Neural cell (in vitro differentiated cells): ENCODE measurements around the gene PRG2.
"Not testable (repeated sequence)": the region's sequence is repeated elsewhere in the genome, so short reads cannot be mapped to it uniquely, and the experiment has no call there.

Source experiments
- EP300 ChIP-seq: fragments of 450-650 bp; conservative IDR thresholded peaks from 2 replicates; pipeline ENCODE4 v1.6.1; 2014; ENCODE audit warnings: antibody characterized with exemption, mild to moderate bottlenecking, moderate library complexity; ENCODE audit not compliant: poor library complexity, severe bottlenecking
- EZH2 ChIP-seq: fragments of 200-600, 300-800 bp; shearing (Covaris generic), sonication (generic); IDR thresholded peaks from 2 replicates; pipeline ENCODE4 v1.6.1; 2014; ENCODE audit warnings: antibody characterized with exemption, low read length, borderline replicate concordance, mild to moderate bottlenecking; ENCODE audit not compliant: insufficient read depth, poor library complexity, severe bottlenecking
- POLR2AphosphoS5 ChIP-seq: IDR thresholded peaks from 2 replicates; pipeline ENCODE4 v1.6.1; 2012
- SMC3 ChIP-seq: fragments of 450-650 bp; conservative IDR thresholded peaks from 2 replicates; pipeline ENCODE4 v1.6.1; 2014; ENCODE audit warnings: antibody characterized with exemption, mild to moderate bottlenecking, moderate library complexity; ENCODE audit not compliant: poor library complexity
- TAF1 ChIP-seq: IDR thresholded peaks from 2 replicates; pipeline ENCODE4 v1.6.1; 2012; ENCODE audit warnings: low read depth
- TF ChIP-seq, protein P1 (sequence below): fragments of 450-650 bp; IDR thresholded peaks from 2 replicates; pipeline ENCODE4 v1.5.1; 2014; ENCODE audit warnings: antibody characterized with exemption, mild to moderate bottlenecking, moderate library complexity; ENCODE audit not compliant: poor library complexity, severe bottlenecking
- TF ChIP-seq, protein P2 (sequence below): IDR thresholded peaks from 2 replicates; pipeline ENCODE4 v1.6.1; 2012; ENCODE audit warnings: borderline replicate concordance

DNA sequence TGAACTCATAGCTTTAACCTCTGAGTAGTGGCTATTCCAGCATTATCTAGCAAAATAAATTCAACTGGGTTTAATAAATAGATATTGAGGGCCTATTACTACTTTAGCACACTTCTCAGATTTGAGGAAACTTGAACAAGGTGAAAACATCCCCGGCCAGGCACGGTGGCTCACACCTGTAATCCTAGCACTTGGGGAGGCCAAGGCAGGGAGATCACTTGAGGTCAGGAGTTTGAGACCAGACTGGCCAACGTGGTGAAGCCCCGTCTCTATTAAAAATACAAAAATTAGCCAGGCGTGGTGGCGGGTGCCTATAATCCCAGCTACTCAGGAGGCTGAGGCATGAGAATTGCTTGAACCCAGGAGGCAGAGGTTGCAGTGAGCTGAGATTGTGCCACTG, 53.6 kb downstream of the PRG2 start:
- TF ChIP-seq EZH2, SMC3, EP300, TAF1, POLR2AphosphoS5: not testable (repeated sequence)
- TF ChIP-seq, protein P1, sequence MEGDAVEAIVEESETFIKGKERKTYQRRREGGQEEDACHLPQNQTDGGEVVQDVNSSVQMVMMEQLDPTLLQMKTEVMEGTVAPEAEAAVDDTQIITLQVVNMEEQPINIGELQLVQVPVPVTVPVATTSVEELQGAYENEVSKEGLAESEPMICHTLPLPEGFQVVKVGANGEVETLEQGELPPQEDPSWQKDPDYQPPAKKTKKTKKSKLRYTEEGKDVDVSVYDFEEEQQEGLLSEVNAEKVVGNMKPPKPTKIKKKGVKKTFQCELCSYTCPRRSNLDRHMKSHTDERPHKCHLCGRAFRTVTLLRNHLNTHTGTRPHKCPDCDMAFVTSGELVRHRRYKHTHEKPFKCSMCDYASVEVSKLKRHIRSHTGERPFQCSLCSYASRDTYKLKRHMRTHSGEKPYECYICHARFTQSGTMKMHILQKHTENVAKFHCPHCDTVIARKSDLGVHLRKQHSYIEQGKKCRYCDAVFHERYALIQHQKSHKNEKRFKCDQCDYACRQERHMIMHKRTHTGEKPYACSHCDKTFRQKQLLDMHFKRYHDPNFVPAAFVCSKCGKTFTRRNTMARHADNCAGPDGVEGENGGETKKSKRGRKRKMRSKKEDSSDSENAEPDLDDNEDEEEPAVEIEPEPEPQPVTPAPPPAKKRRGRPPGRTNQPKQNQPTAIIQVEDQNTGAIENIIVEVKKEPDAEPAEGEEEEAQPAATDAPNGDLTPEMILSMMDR = not testable (repeated sequence)
- TF ChIP-seq, protein P2, sequence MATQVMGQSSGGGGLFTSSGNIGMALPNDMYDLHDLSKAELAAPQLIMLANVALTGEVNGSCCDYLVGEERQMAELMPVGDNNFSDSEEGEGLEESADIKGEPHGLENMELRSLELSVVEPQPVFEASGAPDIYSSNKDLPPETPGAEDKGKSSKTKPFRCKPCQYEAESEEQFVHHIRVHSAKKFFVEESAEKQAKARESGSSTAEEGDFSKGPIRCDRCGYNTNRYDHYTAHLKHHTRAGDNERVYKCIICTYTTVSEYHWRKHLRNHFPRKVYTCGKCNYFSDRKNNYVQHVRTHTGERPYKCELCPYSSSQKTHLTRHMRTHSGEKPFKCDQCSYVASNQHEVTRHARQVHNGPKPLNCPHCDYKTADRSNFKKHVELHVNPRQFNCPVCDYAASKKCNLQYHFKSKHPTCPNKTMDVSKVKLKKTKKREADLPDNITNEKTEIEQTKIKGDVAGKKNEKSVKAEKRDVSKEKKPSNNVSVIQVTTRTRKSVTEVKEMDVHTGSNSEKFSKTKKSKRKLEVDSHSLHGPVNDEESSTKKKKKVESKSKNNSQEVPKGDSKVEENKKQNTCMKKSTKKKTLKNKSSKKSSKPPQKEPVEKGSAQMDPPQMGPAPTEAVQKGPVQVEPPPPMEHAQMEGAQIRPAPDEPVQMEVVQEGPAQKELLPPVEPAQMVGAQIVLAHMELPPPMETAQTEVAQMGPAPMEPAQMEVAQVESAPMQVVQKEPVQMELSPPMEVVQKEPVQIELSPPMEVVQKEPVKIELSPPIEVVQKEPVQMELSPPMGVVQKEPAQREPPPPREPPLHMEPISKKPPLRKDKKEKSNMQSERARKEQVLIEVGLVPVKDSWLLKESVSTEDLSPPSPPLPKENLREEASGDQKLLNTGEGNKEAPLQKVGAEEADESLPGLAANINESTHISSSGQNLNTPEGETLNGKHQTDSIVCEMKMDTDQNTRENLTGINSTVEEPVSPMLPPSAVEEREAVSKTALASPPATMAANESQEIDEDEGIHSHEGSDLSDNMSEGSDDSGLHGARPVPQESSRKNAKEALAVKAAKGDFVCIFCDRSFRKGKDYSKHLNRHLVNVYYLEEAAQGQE = not testable (repeated sequence)
